GM12891 (cell line): Measurements from ENCODE around the gene SPON1.
"Not testable (repeated sequence)": the region's sequence is repeated elsewhere in the genome, so short reads cannot be mapped to it uniquely, and the experiment has no call there.

Experiments
- PAX5 ChIP-seq: IDR thresholded peaks from 2 replicates; pipeline ENCODE4 v1.6.1; 2011; ENCODE audit warnings: low read length, moderate library complexity, mild to moderate bottlenecking; ENCODE audit not compliant: insufficient read depth, severe bottlenecking
- POLR2A ChIP-seq: IDR thresholded peaks from 2 replicates; pipeline ENCODE4 v1.6.1; 2011; ENCODE audit warnings: low read depth, low read length, control low read depth
- POLR2AphosphoS5 ChIP-seq: IDR thresholded peaks from 2 replicates; pipeline ENCODE4 v1.6.1; 2011; ENCODE audit warnings: low read depth, low read length, control low read depth
- POU2F2 ChIP-seq: IDR thresholded peaks from 2 replicates; pipeline ENCODE4 v1.6.1; 2011; ENCODE audit warnings: low read depth, mild to moderate bottlenecking, control low read depth, low read length, moderate library complexity
- SPI1 ChIP-seq: IDR thresholded peaks from 2 replicates; pipeline ENCODE4 v1.6.1; 2011; ENCODE audit warnings: low read depth, low read length, control low read depth
- TAF1 ChIP-seq: IDR thresholded peaks from 2 replicates; pipeline ENCODE4 v1.6.1; 2011; ENCODE audit warnings: low read depth, low read length, control low read depth

DNA sequence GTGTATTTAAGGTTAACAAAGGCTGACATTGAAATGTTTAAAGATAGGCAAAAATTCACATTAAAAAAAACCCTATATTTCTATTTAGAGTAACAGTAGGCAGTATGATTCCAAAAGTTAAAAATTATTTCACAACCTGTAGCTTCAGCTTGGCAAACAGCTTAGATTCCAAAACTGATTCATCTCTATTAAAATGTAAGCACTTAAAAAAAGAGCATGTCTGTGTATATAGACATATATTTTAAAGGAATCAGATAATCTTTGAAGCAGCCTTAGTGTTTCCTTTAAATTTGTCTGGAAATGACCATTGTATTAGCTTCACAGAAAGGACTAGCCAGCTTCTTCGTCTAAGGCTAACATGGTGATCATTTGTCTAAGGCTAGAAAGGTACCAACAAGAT is 316.3 kb downstream of the SPON1 start:
- not testable (repeated sequence) for TF ChIP-seq SPI1, POU2F2, POLR2A, TAF1, POLR2AphosphoS5, PAX5
